Caco-2 (cell line): Measurements from ENCODE around the gene AVPI1. TPM values are rescaled to one million over a fixed set of nuclear protein-coding genes. Genes with fewer than 3 reads are reported as not detected.
A peak's percentile ranks its signal among the peaks of the same experiment; 100 is the strongest.

Experiments used
- BruUV-seq: library from RNA; stranded (reverse); fragments of 400-500 nt; replicated peaks from 2 replicates; lab custom pipeline; 2021; lab: Mats Ljungman, UMichigan
- CTCF ChIA-PET: fragments of 300-600 bp; sonication (Branson Sonifier 250); formaldehyde crosslinking; loops from one replicate; lab custom pipeline; 2022; ENCODE audit warnings: antibody characterized with exemption; lab: Charles Lee
- POLR2A ChIA-PET: fragments of 300-600 bp; sonication (Branson Sonifier 250); formaldehyde crosslinking; loops from one replicate; lab custom pipeline; 2022; ENCODE audit warnings: antibody characterized with exemption; lab: Charles Lee
- DNase-seq, 2 experiments: peaks; one replicate each; pipeline versions ENCODE4 v3.0.0 to v3.0.0-alpha.2; 2020 to 2022
- H3K27me3 ChIP-seq: replicated peaks from 2 replicates; pipeline ENCODE4 v1.6.0; 2011; ENCODE audit warnings: low read length; ENCODE audit not compliant: control insufficient read depth, insufficient read depth
- H3K36me3 ChIP-seq: 2 replicates; pipeline ENCODE4 v1.5.1; 2011; ENCODE audit warnings: low read length; ENCODE audit not compliant: control insufficient read depth, insufficient read depth
- H3K4me1 ChIP-seq: fragments of 250-450 bp; sonication (Bioruptor Pico); 2 replicates; pipeline ENCODE4 v1.5.1; 2020; ENCODE audit warnings: mild to moderate bottlenecking
- H3K4me3 ChIP-seq: 2 replicates; pipeline ENCODE4 v1.5.1; 2011; ENCODE audit warnings: low read depth, mild to moderate bottlenecking, control low read depth, low read length
- H3K9me3 ChIP-seq: fragments of 250-450 bp; sonication (Bioruptor Pico); 2 replicates; pipeline ENCODE4 v1.5.1; 2020; ENCODE audit warnings: mild to moderate bottlenecking, moderate library complexity
- H3K27ac Mint-ChIP-seq: one replicate; pipeline ENCODE4 v1.8.0; 2022; ENCODE audit warnings: mixed read lengths; ENCODE audit not compliant: unreplicated experiment
- H3K27me3 Mint-ChIP-seq: one replicate; pipeline ENCODE4 v1.8.0; 2022; ENCODE audit warnings: mixed read lengths; ENCODE audit not compliant: insufficient read depth, unreplicated experiment
- H3K36me3 Mint-ChIP-seq: one replicate; pipeline ENCODE4 v1.8.0; 2022; ENCODE audit warnings: mild to moderate bottlenecking, mixed read lengths; ENCODE audit not compliant: insufficient read depth, unreplicated experiment
- H3K4me1 Mint-ChIP-seq: one replicate; pipeline ENCODE4 v1.8.0; 2022; ENCODE audit warnings: low read depth, mixed read lengths; ENCODE audit not compliant: unreplicated experiment
- H3K4me3 Mint-ChIP-seq: one replicate; pipeline ENCODE4 v1.8.0; 2022; ENCODE audit warnings: mild to moderate bottlenecking, moderate library complexity, mixed read lengths; ENCODE audit not compliant: unreplicated experiment
- H3K9me3 Mint-ChIP-seq: one replicate; pipeline ENCODE4 v1.8.0; 2022; ENCODE audit warnings: mixed read lengths; ENCODE audit not compliant: unreplicated experiment
- CTCF ChIP-seq, 2 experiments: fragments of 200-600 bp in 1 of 2; IDR thresholded peaks; 1 replicate in 1 of 2; 2 replicates in 1 of 2; pipeline versions ENCODE4 v1.5.1 to v1.8.0; 2011 to 2022; ENCODE audit warnings: antibody characterized with exemption in 1 of 2, control low read depth in 1 of 2, inconsistent platforms in 1 of 2, low read depth in 1 of 2, low read length in 1 of 2, mild to moderate bottlenecking in 1 of 2, moderate library complexity in 1 of 2; ENCODE audit not compliant: insufficient read depth in 1 of 2, severe bottlenecking in 1 of 2, unreplicated experiment in 1 of 2
- intact Hi-C: fragments of 100-400 bp; cut with micrococcal nuclease; formaldehyde crosslinking; loops from one replicate; pipeline ENCODE4 v1.10.0; 2022; ENCODE audit not compliant: unreplicated experiment
- total RNA-seq: library from RNA; stranded (reverse); gene quantifications from 2 replicates; pipeline ENCODE4 v1.2.3, GENCODE V29; 2022

AVPI1 gene
- total RNA-seq, 1 experiment from 2014 or later, result 17.1 TPM

GRCh38 chr10:97633921-97634320 lies 53.1 kb downstream of the AVPI1 start:
- Histone ChIP-seq H3K4me1 (no peaks in the 10 kb centered on the region), H3K27me3 (no peaks in the 10 kb centered on the region), H3K9me3 (no peaks in the 10 kb centered on the region), H3K4me3 (peak overlapping the region; percentile 70), H3K36me3 (no peaks in the 10 kb centered on the region)
- CTCF ChIA-PET, result interaction anchor here (1.0 kb wide), 1 partner anchor 62 kb away, joined by 3 read pairs; the partner anchor contains the start of gene ANKRD2
- BruUV-seq, result no TSS peak
- Mint-ChIP-seq H3K4me1 (peaks cover 7% of the 10 kb centered on the region), H3K4me3 (peak overlapping the region; percentile 100), H3K36me3 (peaks cover 11% of the 10 kb centered on the region), H3K9me3 (no peaks in the 10 kb centered on the region), H3K27me3 (no peaks in the 10 kb centered on the region), H3K27ac (peak overlapping the region; percentile 100)
- POLR2A ChIA-PET, result interaction anchor here (0.6 kb wide), 1 partner anchor 139 kb away, joined by 3 read pairs; no protein-coding TSS in a partner anchor
- DNase-seq, result peak in 1 of 2 experiments; percentile 38
- intact Hi-C loops, result no loop called here
- no peak for TF ChIP-seq CTCF (IDR thresholded peaks at IDR 0.05; ENCODE audit: insufficient read depth in 1 of 2, low read depth in 1 of 2, low read length in 1 of 2, severe bottlenecking in 1 of 2, unreplicated experiment in 1 of 2)

GRCh38 chr10:97632949-97633884 lies 53.8 kb downstream of the AVPI1 start, which contains the start of gene MORN4:
Gene MORN4, minus strand, starts transcription at chr10:97633500. Its CDS starts 13,847 bp downstream, at chr10:97619653.
- ChIA-PET CTCF (interaction anchor here (1.0 kb wide), 1 partner anchor 61 kb away, joined by 3 read pairs; the partner anchor contains the start of gene ANKRD2), POLR2A (no interaction called here)
- H3K9me3 Mint-ChIP-seq, result no peaks in the 10 kb centered on the region
- H3K27me3 Mint-ChIP-seq, result no peaks in the 10 kb centered on the region
- H3K36me3 Mint-ChIP-seq, result peaks cover 11% of the 10 kb centered on the region
- H3K4me1 ChIP-seq, result no peaks in the 10 kb centered on the region
- H3K27ac Mint-ChIP-seq, result peak within 1 kb of the TSS; percentile 100
- BruUV-seq, result no TSS peak
- H3K4me1 Mint-ChIP-seq, result peaks cover 7% of the 10 kb centered on the region
- no peaks in the 10 kb centered on the region for H3K36me3 ChIP-seq
- peak; percentile 96 to 97 for DNase-seq
- no peak for TF ChIP-seq CTCF (IDR thresholded peaks at IDR 0.05; ENCODE audit: insufficient read depth in 1 of 2, low read depth in 1 of 2, low read length in 1 of 2, severe bottlenecking in 1 of 2, unreplicated experiment in 1 of 2)
- intact Hi-C loops, result no loop called here
- H3K4me3 Mint-ChIP-seq, result peak within 1 kb of the TSS; percentile 100
- peak within 1 kb of the TSS; percentile 70 for H3K4me3 ChIP-seq
- H3K9me3 ChIP-seq, result no peaks in the 10 kb centered on the region
- no peaks in the 10 kb centered on the region for H3K27me3 ChIP-seq

- no peaks in the 10 kb centered on the region for H3K27me3 Mint-ChIP-seq
- TSS peak; percentile 20 for BruUV-seq
- DNase-seq, result no peak
- no peaks in the 10 kb centered on the region for H3K9me3 ChIP-seq
- H3K9me3 Mint-ChIP-seq, result no peaks in the 10 kb centered on the region
- H3K27me3 ChIP-seq, result no peaks in the 10 kb centered on the region
- H3K4me3 Mint-ChIP-seq, result no peak overlapping the region
- 0 out of 2 replicates have a peak, but pooled peaks cover 5% of the 10 kb centered on the region for H3K4me1 ChIP-seq
- peaks cover 7% of the 10 kb centered on the region for H3K4me1 Mint-ChIP-seq
- no peak overlapping the region for H3K27ac Mint-ChIP-seq
- no peak overlapping the region for H3K4me3 ChIP-seq
- H3K36me3 Mint-ChIP-seq, result peaks cover 11% of the 10 kb centered on the region
- TF ChIP-seq CTCF (IDR thresholded peaks at IDR 0.05; ENCODE audit: insufficient read depth in 1 of 2, low read depth in 1 of 2, low read length in 1 of 2, severe bottlenecking in 1 of 2, unreplicated experiment in 1 of 2), result no peak
- ChIA-PET CTCF (no interaction called here), POLR2A (no interaction called here)
- no peaks in the 10 kb centered on the region for H3K36me3 ChIP-seq
- intact Hi-C loops, result no loop called here
Measured at GRCh38 chr10:97631098-97631497, 55.9 kb downstream of the AVPI1 start.
